Fibroblast of skin of left quadriceps (primary cell): ENCODE measurements around the gene TPSG1.
"Not testable (repeated sequence)": the region's sequence is repeated elsewhere in the genome, so short reads cannot be mapped to it uniquely, and the experiment has no call there.

ENCODE experiments used
- DNase-seq, 2 experiments: peaks; one replicate each; pipeline ENCODE4 v3.0.0-alpha.2; 2013; ENCODE audit warnings: low read depth in 2 of 2

TPSG1 gene

DNA sequence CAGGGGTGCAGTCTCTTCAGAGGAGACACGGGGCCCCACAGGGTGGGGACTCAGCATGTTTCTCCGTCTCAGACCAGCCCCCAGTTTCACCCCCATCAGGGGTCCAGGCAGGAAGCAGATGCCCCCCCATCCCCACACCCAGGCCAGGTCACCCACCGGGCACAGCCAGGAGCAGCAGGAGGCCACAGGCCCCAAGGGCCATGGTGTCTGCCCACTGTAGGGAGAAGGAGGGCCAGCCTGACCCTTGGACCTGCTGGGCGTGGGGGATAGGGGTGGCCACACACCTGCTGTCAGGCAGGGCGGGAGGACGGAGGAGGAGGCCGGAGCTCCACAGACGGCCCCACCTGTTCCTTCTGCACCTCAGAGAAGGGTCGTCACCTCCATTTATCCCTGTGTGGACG, at the start of gene TPSG1:
TSS of gene TPSG1 (minus strand) at position 218 of the 401 bp plus-strand sequence. CDS start at position 202, 16 bp downstream.
- no peak for DNase-seq

DNA sequence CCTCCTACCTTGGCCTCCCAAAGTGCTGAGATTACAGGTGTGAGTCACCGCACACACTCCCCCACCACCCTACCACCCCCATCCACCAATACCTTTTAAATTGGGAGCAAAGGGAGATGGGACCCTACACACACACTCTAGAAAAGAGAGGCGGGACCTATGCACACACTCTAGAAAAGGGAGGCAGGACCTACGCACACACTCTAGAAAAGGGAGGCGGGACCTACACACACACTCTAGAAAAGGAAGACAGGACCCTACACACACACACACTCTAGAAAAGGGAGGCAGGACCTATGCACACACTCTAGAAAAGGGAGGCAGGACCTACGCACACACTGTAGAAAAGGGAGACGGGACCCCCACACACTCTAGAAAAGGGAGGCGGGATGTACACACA, 49.7 kb upstream of the TPSG1 start:
- no peak for DNase-seq

DNA sequence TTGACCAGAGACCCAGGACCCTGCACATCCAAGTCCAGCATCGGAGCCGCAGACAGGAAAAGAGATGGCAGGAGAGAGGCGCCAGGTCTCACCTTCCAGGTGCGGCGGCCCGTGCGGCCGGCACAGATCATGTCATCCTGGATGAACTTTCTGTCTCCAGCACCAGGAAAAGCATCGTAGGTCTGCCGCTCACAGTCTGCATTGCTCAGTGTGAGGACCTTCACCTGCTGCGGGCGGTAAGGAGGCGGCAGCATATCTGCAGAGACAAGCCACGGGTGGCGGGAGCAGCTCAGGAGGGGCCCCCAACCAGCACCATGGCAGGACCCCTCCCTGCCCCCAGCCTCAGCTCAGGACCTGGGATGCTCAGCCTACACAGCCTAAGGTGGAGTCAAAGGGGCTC, 48.7 kb upstream of the TPSG1 start:
- no peak for DNase-seq

DNA sequence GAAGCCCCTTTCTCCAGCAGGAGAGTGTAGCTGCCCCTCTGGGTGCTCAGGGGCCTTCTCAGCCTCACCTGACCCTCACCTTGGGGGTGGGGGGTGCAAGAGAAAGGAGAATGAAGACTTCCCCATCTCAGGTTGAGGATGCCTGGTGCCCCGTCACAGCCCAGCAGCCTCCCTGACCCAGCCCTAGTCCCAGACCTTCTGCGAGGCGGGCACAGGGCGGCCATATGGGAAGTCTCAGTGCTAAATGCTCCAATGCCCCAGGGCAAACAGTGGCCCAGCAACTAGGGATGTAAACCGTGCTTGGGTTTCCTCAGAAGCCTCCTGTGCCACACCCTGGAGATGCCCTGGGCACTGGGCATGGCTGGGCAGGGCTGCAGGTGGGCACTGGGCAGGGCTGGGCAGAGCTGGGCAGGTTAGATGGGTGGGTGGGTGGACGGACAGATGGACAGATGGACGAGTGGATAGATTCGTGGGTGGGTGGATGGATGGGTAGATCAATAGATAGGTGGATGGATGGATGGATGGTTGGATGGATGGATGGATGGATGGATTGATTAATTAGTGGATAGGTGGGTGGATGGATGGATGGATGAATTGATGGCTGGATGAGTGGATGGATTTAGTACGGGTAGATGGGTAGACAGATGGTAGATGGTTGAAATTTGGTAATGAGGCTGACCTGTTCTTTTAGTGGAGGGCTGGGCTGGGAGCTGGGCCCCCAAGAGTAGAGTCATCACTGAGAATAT, 47.6 kb upstream of the TPSG1 start:
- no peak for DNase-seq

DNA sequence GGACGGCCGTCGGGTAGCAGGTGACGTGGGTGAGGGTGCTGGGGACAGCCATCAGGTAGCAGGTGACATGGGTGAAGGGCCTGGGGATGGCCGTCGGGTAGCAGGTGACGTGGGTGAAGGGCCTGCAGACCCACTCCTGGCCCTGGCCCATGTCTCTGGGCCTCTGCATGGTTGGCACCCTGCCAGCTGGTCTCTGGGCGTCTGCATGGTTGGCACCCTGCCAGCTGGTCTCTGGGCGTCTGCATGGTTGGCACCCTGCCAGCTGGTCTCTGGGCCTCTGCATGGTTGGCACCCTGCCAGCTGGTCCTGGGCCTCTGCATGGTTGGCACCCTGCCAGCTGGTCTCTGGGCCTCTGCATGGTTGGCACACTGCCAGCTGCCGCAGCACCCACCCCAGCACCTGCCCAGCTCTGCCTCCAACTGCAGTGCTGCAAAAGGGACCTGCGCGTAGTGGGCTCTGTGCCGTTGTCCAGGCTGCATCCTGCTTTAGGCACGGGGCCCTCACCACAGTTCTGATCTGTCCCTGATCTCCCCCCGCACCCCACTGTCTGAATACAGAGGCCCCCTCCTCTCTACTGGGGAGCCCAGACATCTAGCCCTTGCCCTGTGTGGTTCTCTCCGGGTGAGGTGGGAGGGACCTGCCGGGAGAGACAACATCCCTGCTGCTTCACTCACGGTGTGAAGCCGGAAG, 46.8 kb upstream of the TPSG1 start:
- DNase-seq, result not testable (repeated sequence)

DNA sequence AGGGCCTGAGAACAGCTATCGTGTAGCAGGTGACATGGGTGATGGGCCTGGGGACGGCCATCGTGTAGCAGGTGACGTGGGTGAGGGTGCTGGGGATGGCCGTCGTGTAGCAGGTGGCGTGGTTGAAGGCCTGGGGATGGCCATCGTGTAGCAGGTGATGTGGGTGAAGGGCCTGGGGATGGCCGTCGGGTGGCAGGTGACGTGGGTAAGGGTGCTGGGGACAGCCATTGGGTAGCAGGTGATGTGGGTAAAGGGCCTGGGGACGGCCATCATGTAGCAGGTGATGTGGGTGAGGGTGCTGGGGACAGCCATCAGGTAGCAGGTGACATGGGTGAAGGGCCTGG, 46.3 kb upstream of the TPSG1 start:
- no peak for DNase-seq

DNA sequence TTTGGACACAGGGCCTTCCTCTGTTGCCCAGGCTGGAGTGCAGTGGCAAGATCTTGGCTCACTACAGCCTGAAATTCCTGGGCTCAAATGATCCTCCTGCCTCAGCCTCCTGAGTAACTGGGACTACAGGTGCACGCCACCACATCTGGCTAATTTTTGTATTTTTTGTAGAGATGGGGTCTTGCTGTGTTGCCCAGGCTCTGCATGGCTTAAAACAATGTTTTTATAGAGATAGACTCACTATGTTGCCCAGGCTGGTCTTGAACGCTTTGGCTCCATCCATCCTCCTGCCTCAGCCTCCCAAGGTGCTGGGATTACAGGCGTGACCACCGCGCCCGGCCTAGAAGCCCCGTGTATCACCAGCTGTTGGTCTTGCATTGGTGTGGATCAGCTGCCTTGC, 44.4 kb upstream of the TPSG1 start:
- not testable (repeated sequence) for DNase-seq

DNA sequence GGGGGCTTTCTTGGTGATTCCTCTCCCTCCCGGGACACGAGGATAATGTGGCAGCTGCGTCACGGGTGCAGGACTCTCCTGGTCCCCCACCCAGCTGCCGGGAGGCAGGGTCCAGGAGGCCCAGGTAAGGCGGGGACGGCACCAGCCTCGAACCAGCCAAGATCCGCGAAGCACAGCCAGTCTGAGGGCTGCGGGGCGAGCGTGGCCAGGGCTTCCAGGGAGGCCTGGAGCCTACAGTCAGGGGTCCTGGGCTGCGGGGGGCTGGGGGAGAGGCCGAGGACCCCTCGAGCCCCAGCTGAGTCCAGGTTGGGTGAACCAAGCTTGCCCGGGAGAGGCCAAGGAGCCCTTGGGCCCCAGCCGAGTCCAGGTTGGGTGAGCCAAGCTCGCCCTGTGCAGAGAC, 40.8 kb upstream of the TPSG1 start:
- no peak for DNase-seq

DNA sequence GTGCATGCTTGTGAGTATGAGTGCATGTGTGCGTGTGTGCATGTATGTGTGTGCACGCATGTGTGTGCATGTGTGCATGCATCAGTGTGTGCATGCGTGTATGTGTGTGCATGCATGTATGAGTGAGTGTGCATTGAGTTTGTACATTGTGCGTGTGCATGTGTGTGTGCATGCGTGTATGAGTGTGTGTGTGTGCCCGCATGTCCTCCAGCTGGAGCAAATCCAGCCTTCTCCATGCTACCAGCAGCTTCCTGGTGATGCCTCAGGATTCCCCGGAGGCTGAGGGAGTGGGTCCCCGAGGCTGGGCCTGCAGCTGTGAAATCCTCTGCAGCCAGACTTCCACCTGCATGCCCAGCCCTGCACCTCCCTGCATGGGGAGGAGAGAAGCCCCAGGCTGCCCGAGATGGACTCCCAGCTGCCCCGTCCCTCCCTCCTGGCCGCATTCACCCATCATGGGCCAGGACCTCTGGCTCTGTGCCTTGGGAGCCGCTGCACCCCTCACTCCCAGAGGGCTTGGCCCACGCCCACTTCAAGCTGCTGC, 40.1 kb upstream of the TPSG1 start:
- DNase-seq, result no peak

DNA sequence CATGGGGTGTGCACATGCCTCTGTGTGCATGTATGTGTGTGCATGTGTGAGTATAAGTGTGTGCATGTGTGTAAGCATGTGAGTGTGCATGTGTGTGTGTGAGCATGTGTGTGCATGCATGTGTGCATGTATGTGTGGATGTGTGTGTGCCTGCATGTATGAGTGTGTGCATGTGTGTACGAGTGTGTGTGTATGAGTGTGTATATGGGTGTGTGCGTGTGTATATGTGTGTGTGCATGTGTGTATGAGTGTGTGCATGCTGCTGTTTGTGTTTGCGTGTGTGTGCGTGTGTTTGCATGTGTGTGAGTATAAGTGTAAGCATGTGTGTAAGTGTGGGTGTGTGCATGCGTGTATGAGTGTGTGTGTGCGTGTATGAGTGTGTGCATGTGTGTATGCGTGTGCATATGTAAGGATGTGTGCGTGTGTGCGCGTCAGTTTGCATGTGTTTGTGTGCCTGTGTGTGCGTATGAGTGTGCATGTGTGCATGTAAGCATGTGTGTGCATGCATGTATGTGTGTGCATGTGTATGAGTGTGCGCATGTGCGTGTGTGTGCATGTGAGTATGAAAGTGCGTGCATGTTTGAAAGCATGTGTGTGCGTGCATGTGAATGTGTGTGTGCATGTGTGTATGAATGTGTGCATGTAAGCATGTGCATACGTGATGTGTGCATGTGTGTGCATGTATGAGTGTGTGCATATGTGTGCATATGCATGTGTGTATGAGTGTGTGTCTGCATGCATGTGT, 39.4 kb upstream of the TPSG1 start:
- no peak for DNase-seq

DNA sequence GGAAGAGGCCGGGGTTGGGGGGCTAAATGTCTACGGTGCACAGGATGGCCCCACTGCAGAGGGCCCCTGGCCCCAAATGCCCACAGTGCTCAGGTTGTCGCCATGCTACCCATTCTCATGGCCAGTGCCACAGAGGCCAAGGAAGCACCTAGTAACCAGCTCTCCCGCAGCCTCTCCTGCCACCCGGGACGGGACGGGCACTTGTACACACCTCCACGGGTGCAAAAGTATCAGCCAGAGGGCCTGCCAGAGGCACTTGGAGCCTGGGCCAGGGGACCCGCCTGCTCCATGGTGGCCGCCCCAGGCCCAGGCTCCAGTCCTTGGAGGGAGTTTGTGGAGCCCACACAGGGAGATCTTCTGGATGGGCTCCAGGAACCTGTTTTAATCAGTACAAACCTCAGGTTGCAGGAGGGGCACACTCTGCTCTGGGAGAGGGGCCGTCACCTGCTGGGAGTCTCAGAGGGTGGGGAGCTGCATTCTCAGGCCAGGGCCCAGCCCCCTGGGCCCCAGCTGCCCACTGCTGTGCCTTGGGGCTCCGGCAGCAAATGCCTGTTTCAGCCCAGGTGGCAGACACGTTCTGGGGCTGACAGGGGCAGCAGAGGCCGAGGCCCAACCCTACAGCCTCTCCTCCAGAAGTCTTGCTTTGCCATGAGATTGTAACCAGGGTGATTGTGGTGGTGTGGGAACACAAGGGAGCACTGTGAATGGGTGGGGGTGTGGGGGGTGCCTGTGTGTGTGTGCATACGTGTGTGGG, 38.7 kb upstream of the TPSG1 start:
- no peak for DNase-seq

DNA sequence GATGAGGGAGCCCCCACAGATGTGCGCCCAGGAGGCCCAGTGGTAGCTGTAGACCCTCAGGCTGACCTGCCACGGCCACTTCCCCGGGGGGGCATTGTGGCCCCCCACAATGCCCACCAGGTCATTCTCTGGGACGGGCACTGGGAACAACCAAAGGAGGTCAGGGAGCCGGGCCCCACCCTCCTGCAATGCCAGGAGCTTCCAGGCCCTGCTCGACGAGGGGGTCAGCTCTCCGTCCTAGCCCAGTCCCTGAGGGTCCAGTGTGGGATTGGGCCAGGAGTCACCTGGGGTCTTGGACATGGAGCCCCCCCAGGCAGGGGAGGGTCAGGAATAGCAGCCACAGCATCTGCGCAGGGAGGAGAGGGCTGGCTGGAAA, 37.8 kb upstream of the TPSG1 start:
- no peak for DNase-seq

DNA sequence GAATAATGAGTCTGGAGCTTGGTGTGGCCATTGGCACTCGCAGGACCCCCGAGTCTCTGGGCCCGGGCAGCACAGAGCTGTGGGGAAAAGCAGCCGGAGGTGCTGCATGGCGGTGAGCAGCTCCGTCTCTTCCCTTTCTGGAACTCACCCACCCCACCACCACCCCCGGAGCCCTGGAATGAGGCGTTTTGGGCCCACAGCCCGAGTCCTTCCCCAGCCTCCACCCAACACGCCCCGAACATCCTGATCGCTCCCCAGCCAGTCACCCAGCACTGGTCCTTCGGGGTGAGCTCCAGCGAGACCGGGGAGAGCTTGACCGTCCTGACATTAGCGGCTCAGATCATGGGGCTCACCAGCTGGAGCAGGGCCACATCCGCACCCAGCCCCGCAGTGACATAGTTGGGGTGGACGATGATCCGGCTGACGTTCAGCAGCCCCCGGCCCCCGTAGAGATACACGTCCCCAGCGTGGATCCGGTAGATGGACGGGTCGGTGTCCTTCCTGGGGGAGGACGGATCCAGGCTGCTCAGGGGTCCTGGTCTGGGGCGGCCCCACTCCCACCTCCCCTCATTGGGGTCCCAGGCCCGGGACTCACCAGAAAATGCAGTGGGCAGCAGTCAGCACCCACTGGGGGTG, 37.3 kb upstream of the TPSG1 start:
- DNase-seq, result no peak

DNA sequence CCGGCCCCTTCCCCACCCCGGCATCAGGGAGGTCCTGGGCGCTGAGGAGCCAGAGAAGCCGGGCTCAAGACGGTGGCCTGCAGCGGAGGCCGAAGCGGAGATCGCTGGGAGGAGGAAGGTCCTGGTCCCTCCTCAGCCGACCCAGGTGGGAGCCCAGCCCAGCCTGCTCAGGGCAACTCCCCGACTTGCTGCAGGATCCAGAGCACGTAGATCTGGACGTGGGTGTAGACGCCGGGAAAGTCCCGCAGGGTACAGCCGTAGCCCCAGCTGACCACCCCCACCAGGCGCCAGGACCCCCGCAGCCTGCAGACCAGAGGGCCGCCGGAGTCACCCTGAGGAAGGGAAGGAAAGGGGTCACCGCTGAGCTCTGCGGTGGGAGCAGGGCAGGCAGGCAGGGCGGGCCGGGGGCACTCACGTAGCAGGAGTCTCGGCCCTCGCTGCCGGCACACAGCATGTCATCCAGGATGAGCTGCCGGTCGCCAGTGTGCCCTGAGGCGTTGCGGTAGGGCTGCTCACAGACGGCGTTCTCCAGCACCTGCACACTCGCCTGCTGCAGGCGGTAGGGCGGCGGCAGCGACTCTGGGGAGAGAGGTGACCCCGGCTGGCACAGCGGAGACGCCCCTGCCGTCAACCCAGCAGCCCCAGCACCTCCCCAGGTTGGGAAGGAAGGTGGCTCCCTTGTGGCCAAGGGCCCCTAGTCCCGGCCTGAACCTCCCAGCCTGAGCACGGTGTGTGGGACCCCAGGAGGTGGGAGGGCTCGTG, 36.2 kb upstream of the TPSG1 start:
- no peak for DNase-seq

DNA sequence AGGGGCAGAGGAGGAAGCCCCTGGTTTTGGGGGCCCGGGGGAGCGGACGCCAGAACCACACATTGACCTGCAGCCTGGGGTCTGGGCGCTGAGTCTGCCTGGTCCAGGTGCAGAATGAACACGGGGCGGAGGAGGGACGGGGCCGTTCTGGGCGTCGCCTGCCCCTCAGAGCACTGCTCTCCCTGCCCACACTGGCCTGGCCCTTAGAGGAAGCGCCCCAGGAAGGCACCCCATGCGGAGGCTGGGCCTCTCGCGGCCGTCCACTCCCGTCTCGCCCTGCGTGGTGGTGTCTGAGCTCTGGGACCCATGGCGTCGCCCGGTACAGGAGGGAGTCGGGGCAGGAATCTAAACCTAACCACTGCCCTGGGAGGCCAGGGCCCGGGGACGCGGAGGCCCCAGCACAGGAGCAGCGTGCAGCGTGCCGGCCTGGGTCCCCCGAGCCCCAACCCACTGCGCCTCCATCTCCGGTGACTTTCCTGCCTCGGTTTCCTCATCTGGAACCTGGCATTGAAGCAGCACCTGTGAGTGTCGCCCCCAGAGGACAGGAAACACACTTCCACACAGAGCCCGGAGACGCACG, 35.1 kb upstream of the TPSG1 start:
- DNase-seq, result no peak

DNA sequence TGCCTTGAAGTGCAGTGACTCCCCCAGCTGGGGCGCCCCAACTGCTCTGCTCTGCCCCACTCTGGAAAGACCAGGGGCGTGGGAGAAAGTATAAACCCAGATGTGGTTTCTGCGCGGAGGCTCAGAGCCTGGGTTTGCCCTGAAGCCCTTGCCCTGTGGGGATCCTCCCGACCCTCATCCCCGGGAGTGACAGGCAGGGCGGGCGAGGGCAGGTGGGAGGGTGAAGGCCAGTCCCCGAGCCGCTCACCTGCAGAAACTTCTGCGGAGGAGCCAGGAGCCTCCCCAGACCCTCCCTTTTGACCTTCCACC, 34.6 kb upstream of the TPSG1 start:
- no peak for DNase-seq

DNA sequence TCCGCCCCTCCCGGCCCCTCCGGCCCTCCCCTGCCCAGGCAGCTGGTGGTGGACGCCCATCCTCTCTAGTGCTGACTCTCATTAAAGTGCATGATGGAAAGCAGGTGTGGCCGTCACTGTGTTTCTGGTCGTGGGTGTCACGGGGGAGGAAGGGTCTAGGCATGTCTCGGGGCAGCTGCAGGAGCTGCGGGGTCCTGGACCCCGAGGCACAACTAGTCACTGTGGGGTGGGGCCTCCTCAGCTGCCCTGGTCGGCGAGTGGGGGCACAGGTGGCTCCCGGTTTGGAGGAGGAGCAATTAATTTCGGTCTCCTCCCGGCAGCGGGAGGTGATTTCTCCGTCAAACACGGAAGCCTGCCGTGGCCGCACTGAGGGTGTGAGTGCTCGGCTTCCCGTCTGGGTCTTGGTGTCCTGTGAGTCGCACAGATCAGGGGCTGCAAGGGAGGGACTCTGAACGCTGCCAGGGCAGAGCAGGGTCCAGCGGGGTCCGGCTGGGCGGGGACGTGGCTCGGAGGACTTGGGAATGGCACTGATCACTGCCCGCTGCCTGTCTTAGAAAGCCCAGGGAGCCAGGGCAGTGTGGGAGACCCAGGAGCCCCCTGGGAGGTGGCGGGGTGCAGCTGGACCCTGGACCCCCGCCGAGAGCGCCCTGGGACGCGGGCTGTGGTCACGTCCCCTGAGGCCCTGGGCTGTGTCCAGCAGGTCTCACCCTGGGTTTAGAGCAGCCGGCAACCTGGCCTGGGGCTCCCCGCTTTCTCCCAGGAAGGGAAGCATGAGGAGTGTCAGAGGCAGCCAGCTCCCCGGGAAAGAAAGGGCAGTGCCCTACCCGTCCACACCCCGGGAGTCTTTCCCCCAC, 34.1 kb upstream of the TPSG1 start:
- no peak for DNase-seq

DNA sequence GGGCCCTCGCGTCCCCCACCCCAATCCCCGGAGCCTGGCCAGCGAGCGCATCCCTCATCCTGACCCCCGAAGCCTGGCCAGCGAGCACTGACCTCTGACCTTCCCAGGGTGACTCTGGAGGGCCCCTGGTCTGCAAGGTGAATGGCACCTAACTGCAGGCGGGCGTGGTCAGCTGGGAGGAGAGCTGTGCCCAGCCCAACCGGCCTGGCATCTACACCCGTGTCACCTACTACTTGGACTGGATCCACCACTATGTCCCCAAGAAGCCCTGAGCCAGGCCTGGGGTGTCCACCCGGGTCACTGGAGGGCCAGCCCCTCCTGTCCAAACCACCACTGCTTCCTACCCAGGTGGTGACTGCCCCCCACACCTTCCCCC, 33.1 kb upstream of the TPSG1 start:
- DNase-seq, result no peak

DNA sequence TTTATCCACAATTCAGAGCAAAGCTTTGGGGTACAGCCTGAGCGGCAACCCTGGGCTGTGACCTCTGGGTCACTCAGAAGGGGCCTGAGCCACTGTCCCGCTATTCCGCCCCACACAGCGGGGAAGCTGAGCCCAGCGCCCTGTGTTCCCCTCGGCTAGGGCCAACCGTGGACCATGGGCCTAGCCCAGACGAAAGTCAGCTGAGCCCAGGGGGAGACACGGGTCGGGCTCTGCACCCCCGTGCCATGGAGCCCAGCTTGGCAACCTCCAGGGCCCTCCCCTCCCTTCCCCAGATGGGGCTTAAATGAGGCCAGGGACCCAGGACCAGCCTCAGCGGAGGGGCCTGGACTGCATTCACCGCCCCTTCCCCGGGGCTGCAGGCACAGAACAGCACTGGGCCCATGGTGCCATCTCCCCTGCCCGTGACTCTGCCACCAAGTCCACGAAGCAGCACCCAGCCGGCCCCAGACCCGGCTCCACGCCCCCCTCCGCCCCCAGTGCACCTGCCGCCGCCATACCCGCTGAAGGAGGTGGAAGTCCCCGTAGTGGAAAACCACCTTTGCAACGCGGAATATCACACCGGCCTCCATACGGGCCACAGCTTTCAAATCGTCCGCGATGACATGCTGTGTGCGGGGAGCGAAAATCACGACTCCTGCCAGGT, 32.6 kb upstream of the TPSG1 start:
- no peak for DNase-seq
